Thoracic aorta (tissue), 2 donors: ENCODE measurements around the gene PRC1. TPM values are rescaled to one million over a fixed set of nuclear protein-coding genes. Genes with fewer than 3 reads are reported as not detected.
"Not testable (repeated sequence)": the region's sequence is repeated elsewhere in the genome, so short reads cannot be mapped to it uniquely, and the experiment has no call there.

Experiments
- ATAC-seq: fragments of 150-250 bp; one replicate; pipeline ENCODE4 v1.8.0; 2017; ENCODE audit warnings: low read depth; ENCODE audit not compliant: insufficient number of reproducible peaks, low FRiP score
- DNase-seq: peaks from one replicate; pipeline ENCODE4 v3.0.0-alpha.2; 2020; ENCODE audit warnings: low spot score
- H3K27ac ChIP-seq, 2 donors: fragments of 200-600 bp; sonication (generic); 1 replicate in 1 of 2; 2 replicates in 1 of 2; pipeline ENCODE4 v1.5.1; 2016; ENCODE audit warnings: mild to moderate bottlenecking in 2 of 2, moderate library complexity in 2 of 2
- H3K27me3 ChIP-seq: fragments of 200-600 bp; sonication (generic); replicated peaks from 2 replicates; pipeline ENCODE4 v1.6.0; 2016; ENCODE audit warnings: mild to moderate bottlenecking; ENCODE audit not compliant: insufficient read depth
- H3K36me3 ChIP-seq: fragments of 200-600 bp; sonication (generic); one replicate; pipeline ENCODE4 v1.5.1; 2016
- H3K4me1 ChIP-seq, 2 donors: fragments of 200-600 bp; sonication (generic); 1 replicate in 1 of 2; 2 replicates in 1 of 2; pipeline versions ENCODE4 v1.5.1 to v1.6.0; 2016; ENCODE audit warnings: low read depth in 2 of 2, mild to moderate bottlenecking in 1 of 2; ENCODE audit not compliant: control insufficient read depth in 1 of 2
- H3K4me3 ChIP-seq: fragments of 200-600 bp; sonication (generic); 2 replicates; pipeline ENCODE4 v1.5.1; 2016; ENCODE audit warnings: mild to moderate bottlenecking
- H3K9me3 ChIP-seq: fragments of 200-600 bp; sonication (generic); 2 replicates; pipeline ENCODE4 v1.5.1; 2016
- CTCF ChIP-seq: fragments of 200-600 bp; sonication (generic); IDR thresholded peaks from one replicate; pipeline ENCODE4 v1.5.1; 2019; ENCODE audit warnings: antibody characterized with exemption
- total RNA-seq, 2 donors: library from RNA; depleted of rRNA; stranded (reverse); fragments of >200 nt; gene quantifications; one replicate each; pipeline versions ENCODE4 v1.1.0 to v1.2.3, GENCODE V29; 2016

PRC1 gene
- total RNA-seq, 2 donors from 2014 or later: 5.1 to 20.5 TPM

DNA sequence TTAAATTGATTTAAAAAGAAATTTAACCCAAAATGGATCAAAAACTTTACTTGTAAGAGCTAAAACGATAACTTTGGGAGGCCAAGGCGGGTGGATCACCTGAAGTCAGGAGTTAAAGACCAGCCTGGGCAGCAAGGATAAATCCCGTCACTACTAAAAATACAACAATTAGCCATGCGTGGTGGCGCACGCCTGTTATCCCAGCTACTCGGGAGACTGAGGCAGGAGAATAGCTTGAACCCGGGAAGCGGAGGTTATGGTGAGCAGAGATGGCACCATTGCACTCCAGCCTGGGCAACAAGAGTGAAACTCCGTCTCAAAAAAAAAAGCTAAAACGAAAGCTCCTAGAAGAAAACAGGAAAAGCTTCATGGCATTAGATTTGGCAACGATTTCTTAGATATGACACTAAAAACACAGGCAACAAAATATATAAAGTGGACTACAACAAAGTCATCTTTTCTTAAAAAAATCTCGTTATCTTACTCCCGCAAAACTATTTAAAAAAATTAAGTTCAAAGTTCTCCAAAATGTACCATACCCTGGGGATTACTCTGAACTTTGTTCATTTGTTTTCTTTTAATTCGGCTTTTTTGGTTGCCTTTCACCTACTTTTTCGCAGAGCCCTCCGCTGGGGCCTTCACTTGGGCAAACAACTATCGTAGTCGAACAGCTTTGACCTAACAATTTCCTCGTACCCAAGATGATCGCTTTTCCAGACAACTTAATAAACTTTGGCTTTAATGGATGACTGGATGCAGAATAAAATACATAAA, 64.9 kb downstream of the PRC1 start:
- peaks cover 1 to 30% of the 10 kb centered on the region in 2 donors for H3K4me1 ChIP-seq
- H3K27ac ChIP-seq: peak overlapping the region; percentile 87 to 88
- no peak for TF ChIP-seq CTCF
- no peaks in the 10 kb centered on the region for H3K27me3 ChIP-seq
- H3K36me3 ChIP-seq: no peaks in the 10 kb centered on the region
- ATAC-seq (no peak), DNase-seq (no peak)
- no peaks in the 10 kb centered on the region for H3K9me3 ChIP-seq
- peak overlapping the region; percentile 77 for H3K4me3 ChIP-seq

- peaks cover 0 to 28% of the 10 kb centered on the region in 2 donors for H3K4me1 ChIP-seq
- not testable (repeated sequence) for H3K4me3 ChIP-seq, ATAC-seq, DNase-seq, H3K27ac ChIP-seq, H3K27me3 ChIP-seq, H3K36me3 ChIP-seq, H3K9me3 ChIP-seq
Measured at GRCh38 chr15:90928106-90928505, 66.2 kb downstream of the PRC1 start.

GRCh38 chr15:90926766-90927165, 67.6 kb downstream of the PRC1 start:
- not testable (repeated sequence) for H3K9me3 ChIP-seq, H3K27me3 ChIP-seq, DNase-seq, ATAC-seq, H3K27ac ChIP-seq, H3K4me3 ChIP-seq, H3K36me3 ChIP-seq
- peaks cover 0 to 19% of the 10 kb centered on the region in 2 donors for H3K4me1 ChIP-seq

DNA sequence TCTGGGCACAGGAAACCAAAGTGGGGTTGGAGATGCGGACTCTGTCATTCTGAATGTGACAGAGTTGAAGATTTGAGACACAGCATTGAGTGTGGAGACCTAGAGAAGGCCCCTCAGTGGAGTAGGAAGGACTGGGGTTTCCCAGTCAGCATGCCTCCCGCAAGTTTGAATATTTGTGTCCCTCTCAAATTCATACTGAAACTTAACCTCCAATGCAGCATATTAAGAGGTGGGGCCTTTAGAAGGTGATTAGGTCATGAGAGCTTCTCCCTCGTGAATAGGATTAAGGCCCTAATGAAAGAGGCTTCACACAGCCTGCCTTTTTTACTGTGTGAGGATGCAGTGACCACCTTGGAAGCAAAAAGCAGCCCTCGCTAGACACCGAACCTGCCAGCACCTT, 70.0 kb downstream of the PRC1 start:
- Histone ChIP-seq H3K4me3 (no peak overlapping the region), H3K36me3 (peaks cover 15% of the 10 kb centered on the region), H3K4me1 (peaks cover 0 to 5% of the 10 kb centered on the region in 2 donors), H3K27me3 (no peaks in the 10 kb centered on the region), H3K9me3 (no peaks in the 10 kb centered on the region), H3K27ac (no peak overlapping the region)
- no peak for ATAC-seq
- no peak for TF ChIP-seq CTCF
- no peak for DNase-seq

GRCh38 chr15:90922712-90923322, 71.5 kb downstream of the PRC1 start:
- H3K4me3 ChIP-seq, DNase-seq, H3K27me3 ChIP-seq, H3K4me1 ChIP-seq, H3K9me3 ChIP-seq, H3K27ac ChIP-seq, ATAC-seq: not testable (repeated sequence)
- peaks cover 27% of the 10 kb centered on the region for H3K36me3 ChIP-seq

- no peak for ATAC-seq
- no peak for TF ChIP-seq CTCF
- Histone ChIP-seq H3K27me3 (no peaks in the 10 kb centered on the region), H3K27ac (no peak overlapping the region), H3K4me3 (no peak overlapping the region), H3K36me3 (peaks cover 36% of the 10 kb centered on the region), H3K4me1 (no peaks in the 10 kb centered on the region), H3K9me3 (no peaks in the 10 kb centered on the region)
- no peak for DNase-seq
Measured at GRCh38 chr15:90921887-90922286, 72.4 kb downstream of the PRC1 start.
